Measurements from ENCODE around the gene TIMELESS.

GRCh38 chr12:56398324-56398723 is 50.9 kb downstream of the TIMELESS start:
- TF ChIP-seq CTCF (IDR thresholded peaks at IDR 0.05), result no peak
- no peak for TF ChIP-seq EP300 (IDR thresholded peaks at IDR 0.05)

Measured in upper lobe of left lung (tissue), 4 donors.